A549 treated with AZD2906 at 1 μM for 4 hours (cell line): ENCODE results near the gene POLR1H. TPM values are rescaled to one million over a fixed set of nuclear protein-coding genes. Genes with fewer than 3 reads are reported as not detected.

Experiments
- total RNA-seq: library from RNA; stranded (reverse); fragments of 200-300 nt; extraction: Qiagen RNA extraction; gene quantifications from 5 replicates; pipeline ENCODE4 v1.2.3, GENCODE V29; 2022

The POLR1H gene
- 26.5 to 37.6 TPM (median 32.0 TPM) in 5 replicates for total RNA-seq

GRCh38 chr6:30061092-30061857 lies at the start of gene POLR1H:
TSS of gene POLR1H (plus strand) at chr6:30061265. CDS start at chr6:30061525, 260 bp downstream.

GRCh38 chr6:30066577-30067459 lies 5.8 kb downstream of the POLR1H start, which contains the start of gene PPP1R11:
TSS of gene PPP1R11 (plus strand) at chr6:30067198. CDS start at chr6:30067411, 213 bp downstream.

GRCh38 chr6:30075094-30075789 lies 14.2 kb downstream of the POLR1H start, which contains the start of gene RNF39:
TSS of gene RNF39 (minus strand) at chr6:30075769. CDS start at chr6:30075585, 184 bp downstream.

GRCh38 chr6:30113003-30113759 lies 52.1 kb downstream of the POLR1H start, which contains the start of gene TRIM31:
TSS of gene TRIM31 (minus strand) at chr6:30113090. CDS start at chr6:30112805, 285 bp downstream.

Other genes with a start within 250 kb of the POLR1H start
- 0.06 TPM in 1 of 5 replicates, not detected in the others for gene HLA-G, start 233.4 kb upstream of the POLR1H start, total RNA-seq
- 129 to 157 TPM (median 143 TPM) in 5 replicates for gene HLA-A, start 118.7 kb upstream of the POLR1H start, total RNA-seq
- gene PPP1R11, start 5.9 kb downstream of the POLR1H start, total RNA-seq: 38.3 to 40.0 TPM (median 39.7 TPM) in 5 replicates
- 0.03 to 0.06 TPM (median 0.05 TPM) in 4 of 5 replicates, not detected in the other for gene RNF39, start 14.5 kb downstream of the POLR1H start, total RNA-seq
- gene TRIM31, start 51.8 kb downstream of the POLR1H start, total RNA-seq: 0.58 to 0.82 TPM (median 0.72 TPM) in 5 replicates
- not detected in 5 replicates for gene TRIM40, start 74.9 kb downstream of the POLR1H start, total RNA-seq
- gene TRIM10, start 99.9 kb downstream of the POLR1H start, total RNA-seq: 0.01 TPM in 1 of 5 replicates, not detected in the others
- 0.03 to 0.24 TPM in 2 of 5 replicates, not detected in the others for gene TRIM15, start 102.3 kb downstream of the POLR1H start, total RNA-seq
- gene TRIM26, start 152.1 kb downstream of the POLR1H start, total RNA-seq: 25.6 to 28.4 TPM (median 25.9 TPM) in 5 replicates